GM19452 (cell line): ENCODE data around the gene BPIFB1.

Experiments used
- ATAC-seq: cut with Tn5 transposase; IDR thresholded peaks from one replicate; pipeline ENCODE4 v1.9.1; 2021; ENCODE audit not compliant: unreplicated experiment

BPIFB1 gene

GRCh38 chr20:33291830-33292355 lies 8.9 kb downstream of the BPIFB1 start:
- ATAC-seq: no peak

- ATAC-seq: no peak
Measured at GRCh38 chr20:33296206-33296605, 13.2 kb downstream of the BPIFB1 start.

GRCh38 chr20:33298391-33298790 lies 15.4 kb downstream of the BPIFB1 start:
- no peak for ATAC-seq

- no peak for ATAC-seq
Measured at GRCh38 chr20:33299111-33299603, 16.1 kb downstream of the BPIFB1 start.

GRCh38 chr20:33301192-33301930 lies 18.3 kb downstream of the BPIFB1 start:
- no peak for ATAC-seq

GRCh38 chr20:33303595-33303994 lies 20.6 kb downstream of the BPIFB1 start:
- no peak for ATAC-seq

- ATAC-seq: no peak
Measured at GRCh38 chr20:33304046-33304445, 21.0 kb downstream of the BPIFB1 start.

- no peak for ATAC-seq
Measured at GRCh38 chr20:33305589-33306057, 22.6 kb downstream of the BPIFB1 start.

GRCh38 chr20:33306228-33306627 lies 23.2 kb downstream of the BPIFB1 start:
- ATAC-seq: no peak

- ATAC-seq: no peak
Measured at GRCh38 chr20:33306807-33307206, 23.8 kb downstream of the BPIFB1 start.

- ATAC-seq: no peak
Measured at GRCh38 chr20:33308668-33309067, 25.7 kb downstream of the BPIFB1 start.

- ATAC-seq: no peak
Measured at GRCh38 chr20:33309631-33310030, 26.6 kb downstream of the BPIFB1 start.

- no peak for ATAC-seq
Measured at GRCh38 chr20:33310327-33310899, 27.4 kb downstream of the BPIFB1 start.

- ATAC-seq: no peak
Measured at GRCh38 chr20:33311011-33311410, 28.0 kb downstream of the BPIFB1 start.

- ATAC-seq: no peak
Measured at GRCh38 chr20:33311996-33312395, 29.0 kb downstream of the BPIFB1 start.

GRCh38 chr20:33312583-33312982 lies 29.6 kb downstream of the BPIFB1 start:
- no peak for ATAC-seq

GRCh38 chr20:33313686-33314314 lies 30.8 kb downstream of the BPIFB1 start:
- no peak for ATAC-seq

GRCh38 chr20:33316343-33316742 lies 33.3 kb downstream of the BPIFB1 start:
- ATAC-seq: no peak

- no peak for ATAC-seq
Measured at GRCh38 chr20:33316958-33317357, 33.9 kb downstream of the BPIFB1 start.

- ATAC-seq: no peak
Measured at GRCh38 chr20:33317424-33318095, 34.5 kb downstream of the BPIFB1 start.

GRCh38 chr20:33318096-33318429 lies 35.0 kb downstream of the BPIFB1 start:
- no peak for ATAC-seq
